Effector CD8-positive, alpha-beta T cell (primary cell): ENCODE data around the gene HOXD8.

Source experiments
- DNase-seq: peaks from one replicate; lab custom pipeline; 2025; lab: John Stamatoyannopoulos, UW

HOXD8 gene

DNA sequence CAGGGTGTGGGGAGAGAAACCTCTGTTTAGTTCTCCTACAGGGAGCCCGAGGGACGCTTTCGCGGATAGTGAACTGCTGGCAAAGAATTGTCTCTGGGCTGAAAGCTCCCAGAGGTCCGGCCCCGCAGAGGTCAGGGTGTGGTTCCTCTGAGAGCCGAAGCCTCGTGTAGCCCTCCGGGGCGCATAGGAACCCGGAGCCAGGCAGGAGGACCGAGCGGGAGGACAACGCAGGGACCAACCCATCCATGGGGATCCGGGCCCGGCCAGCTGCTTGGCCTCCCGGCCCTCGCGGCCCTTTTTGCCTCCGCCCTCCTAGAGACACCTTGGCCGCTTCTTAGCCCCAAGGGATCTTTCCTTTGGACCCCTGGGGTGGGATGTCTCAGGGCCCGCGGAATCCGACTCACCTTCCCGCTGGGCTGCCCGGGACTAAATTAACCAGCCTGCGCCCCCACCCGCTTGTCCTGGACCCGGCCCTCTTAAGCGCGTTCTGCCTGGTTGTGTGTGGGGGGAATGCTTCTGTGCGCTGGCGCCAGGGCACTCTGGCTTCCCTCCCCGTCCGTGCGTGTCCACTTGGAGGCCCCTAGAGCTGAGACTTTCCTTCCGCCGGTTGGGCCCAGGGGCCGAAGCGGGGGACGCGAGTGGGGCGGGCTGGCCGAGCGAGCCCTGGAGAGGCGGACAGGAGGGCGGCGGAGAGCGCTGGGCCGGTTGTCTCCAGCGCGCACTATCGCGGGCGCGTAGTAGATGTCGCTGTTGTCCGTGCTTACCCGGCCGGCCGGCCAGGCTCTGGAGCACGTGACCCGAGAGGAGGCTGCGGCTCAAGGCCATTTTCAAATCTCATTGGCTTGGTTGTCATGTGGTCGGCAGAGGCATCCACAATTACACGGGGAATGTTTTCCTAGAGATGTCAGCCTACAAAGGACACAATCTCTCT is 13.4 kb upstream of the HOXD8 start, which contains the start of gene HOXD10:
TSS of gene HOXD10 (plus strand) at position 896 of the 931 bp plus-strand sequence. CDS start 56 bp downstream, outside the sequence.
- no peak for DNase-seq

DNA sequence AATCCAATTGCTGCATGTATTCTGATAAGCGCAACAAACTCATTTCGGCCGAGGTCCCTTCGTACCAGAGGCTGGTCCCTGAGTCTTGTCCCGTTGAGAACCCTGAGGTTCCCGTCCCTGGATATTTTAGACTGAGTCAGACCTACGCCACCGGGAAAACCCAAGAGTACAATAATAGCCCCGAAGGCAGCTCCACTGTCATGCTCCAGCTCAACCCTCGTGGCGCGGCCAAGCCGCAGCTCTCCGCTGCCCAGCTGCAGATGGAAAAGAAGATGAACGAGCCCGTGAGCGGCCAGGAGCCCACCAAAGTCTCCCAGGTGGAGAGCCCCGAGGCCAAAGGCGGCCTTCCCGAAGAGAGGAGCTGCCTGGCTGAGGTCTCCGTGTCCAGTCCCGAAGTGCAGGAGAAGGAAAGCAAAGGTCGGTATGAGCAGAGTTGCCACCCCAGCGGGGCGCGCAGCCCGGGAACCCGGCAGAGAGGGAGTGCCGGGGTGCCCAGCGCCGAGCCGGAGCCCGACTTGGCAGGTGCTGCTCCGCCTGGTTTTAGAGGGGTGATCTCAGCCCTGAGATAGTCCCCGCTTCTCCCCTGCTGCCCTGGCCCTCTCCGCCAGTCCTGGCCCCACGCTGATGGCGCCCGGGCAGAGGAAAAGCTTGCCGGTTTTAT is 12.2 kb upstream of the HOXD8 start:
- DNase-seq: no peak

DNA sequence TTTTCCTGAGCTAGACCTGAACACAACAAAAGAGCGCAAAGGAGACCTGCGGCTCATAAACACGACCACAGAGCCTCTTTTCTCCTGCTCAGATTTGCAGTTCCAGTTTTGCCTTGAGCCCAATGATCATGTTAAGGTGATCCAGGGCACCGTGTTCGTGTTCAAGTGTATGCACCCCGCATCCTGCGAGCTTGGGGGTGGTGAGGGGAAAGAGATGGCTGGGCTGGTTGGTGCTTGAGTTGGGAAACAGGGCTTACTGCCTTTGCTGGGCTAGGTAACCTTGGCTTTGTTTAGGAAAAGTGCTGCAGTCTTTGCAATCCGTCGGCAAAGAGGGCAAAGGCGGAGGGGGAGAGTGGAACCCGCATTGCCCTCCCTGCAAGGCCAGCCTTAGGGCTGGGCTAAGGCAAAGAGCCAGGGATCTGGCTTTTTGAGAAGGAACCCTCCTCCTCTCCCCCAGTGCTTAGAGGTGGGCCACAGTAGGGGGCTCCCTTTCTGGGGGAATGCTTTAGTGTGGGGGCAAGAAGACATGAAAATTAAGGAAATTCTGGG is 11.6 kb upstream of the HOXD8 start:
- DNase-seq: no peak

DNA sequence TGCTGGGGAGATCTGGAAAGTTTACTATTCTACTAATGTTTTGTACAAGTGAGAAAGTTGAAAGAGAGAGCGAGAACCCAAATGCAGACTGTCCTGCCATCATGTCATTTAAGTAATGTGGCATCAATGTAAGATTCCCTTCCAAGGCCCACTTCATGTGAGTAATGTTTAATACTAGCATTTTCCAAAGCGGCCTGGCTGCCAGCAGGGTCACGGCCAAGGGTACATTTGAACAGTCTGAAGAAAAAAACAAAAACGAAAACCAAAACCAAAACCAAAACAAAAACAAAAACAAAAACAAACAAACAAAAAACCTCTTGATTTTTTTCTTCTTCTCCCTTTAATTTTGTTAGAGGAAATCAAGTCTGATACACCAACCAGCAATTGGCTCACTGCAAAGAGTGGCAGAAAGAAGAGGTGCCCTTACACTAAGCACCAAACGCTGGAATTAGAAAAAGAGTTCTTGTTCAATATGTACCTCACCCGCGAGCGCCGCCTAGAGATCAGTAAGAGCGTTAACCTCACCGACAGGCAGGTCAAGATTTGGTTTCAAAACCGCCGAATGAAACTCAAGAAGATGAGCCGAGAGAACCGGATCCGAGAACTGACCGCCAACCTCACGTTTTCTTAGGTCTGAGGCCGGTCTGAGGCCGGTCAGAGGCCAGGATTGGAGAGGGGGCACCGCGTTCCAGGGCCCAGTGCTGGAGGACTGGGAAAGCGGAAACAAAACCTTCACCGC is 10.7 kb upstream of the HOXD8 start:
- no peak for DNase-seq

DNA sequence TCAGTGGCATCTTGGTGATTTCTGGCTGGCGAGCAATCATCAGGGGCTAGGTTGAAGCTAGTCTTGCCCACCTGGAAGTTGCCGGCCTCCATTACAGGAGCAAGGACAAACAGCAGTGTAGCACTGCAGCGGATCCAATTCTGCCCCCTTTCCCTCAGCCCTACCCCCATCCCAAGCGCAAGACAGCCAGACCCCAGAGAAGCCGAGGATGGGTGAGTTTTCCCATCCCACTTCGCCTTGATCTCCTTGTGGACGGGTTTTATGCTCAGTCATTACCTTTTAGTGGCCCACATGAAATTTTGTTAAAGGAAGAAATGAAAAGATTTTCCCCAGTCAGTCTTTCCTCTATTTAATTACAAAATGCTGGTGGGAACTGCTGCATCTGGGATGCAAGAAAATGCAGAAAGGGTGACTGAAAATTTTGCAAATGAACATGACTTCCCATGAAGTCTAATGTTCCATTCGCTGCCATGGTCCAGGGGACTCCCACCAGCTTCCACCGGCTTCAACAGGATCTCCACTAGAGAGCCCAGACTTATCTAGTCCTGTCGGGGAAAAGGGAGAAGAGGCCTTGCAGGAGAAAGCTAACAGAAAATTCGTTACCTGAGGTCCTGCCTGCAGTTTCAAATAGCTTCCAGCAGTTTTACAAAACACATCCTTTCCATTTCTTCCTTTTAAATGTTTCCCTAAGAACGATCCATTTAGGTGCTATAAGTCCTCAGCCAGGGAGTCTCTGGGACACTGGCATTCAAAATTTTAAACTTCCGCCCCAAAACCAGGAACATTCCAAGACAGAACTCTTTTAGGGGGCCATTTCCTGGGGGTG is 8.9 kb upstream of the HOXD8 start:
- DNase-seq: no peak

DNA sequence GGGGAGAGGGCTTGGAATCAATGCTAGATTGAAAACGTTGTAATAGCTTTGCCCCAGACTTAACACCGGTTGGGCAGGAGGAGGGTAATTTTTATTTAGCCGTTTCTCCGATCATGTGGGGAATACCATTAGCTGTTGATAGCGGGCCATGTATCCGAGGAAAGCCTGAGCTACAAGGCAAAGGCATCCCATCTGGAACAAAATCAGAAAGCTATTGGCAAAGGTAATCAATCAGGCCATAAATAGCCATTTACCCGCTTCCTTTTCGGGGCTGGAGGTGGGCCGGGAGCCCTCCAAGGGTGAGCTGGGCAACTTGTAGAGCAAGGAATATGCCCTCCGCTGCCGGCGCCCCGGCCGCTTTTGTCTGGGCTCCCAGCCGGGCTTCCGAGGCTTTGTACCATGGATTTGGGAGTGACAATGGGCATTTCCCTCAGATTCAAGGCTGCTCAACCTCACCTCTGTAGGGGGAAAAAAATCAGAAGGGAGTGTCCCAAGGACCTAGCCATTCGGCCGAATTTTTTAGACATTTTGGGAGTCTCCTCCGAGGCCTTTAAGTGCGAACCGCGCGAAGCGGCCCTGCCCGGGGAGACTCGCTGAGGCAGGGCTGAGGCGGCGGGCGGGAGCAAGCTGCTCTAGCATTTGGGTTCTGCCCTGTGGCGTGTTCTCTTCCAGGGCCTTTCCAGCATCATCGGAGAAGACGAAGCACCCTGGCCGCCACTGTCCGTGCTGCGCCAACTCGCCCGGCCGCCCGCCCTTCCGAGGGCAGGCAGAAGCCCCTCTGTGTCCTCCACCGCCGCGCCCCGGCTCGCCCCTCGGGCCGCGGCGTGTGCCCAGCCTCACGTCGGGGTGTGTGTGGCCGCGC is 8.1 kb upstream of the HOXD8 start:
- no peak for DNase-seq

DNA sequence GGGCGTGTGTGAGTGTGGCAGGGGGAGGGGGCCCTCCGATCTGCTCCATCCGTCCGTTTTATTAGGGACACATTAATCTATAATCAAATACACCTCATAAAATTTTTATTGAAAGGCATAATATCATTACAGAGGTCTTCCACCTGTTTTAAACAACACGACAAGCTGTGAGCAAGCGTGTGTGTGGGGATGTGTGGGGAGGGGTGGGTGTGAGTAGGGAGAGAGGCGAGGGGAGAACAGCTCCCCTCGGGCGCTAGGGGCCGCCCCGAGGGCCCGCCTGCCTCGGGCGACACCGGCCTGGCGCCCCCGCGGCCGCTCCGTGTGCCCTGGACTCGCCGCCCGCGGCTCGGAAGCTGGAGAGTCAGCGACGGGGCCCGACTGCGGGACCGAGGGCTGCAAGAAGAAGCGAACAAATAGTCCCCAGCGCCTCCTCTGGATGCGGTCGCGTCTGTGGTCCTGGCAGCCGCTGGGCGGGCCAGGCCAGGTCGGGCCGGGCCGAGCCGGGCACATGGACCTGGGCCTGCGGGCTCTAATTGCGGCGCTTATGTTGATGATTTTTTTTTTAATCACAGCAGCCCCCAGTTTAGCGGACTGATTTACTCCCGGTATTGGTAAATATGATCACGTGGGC is 7.3 kb upstream of the HOXD8 start:
- DNase-seq: peak; percentile 21

DNA sequence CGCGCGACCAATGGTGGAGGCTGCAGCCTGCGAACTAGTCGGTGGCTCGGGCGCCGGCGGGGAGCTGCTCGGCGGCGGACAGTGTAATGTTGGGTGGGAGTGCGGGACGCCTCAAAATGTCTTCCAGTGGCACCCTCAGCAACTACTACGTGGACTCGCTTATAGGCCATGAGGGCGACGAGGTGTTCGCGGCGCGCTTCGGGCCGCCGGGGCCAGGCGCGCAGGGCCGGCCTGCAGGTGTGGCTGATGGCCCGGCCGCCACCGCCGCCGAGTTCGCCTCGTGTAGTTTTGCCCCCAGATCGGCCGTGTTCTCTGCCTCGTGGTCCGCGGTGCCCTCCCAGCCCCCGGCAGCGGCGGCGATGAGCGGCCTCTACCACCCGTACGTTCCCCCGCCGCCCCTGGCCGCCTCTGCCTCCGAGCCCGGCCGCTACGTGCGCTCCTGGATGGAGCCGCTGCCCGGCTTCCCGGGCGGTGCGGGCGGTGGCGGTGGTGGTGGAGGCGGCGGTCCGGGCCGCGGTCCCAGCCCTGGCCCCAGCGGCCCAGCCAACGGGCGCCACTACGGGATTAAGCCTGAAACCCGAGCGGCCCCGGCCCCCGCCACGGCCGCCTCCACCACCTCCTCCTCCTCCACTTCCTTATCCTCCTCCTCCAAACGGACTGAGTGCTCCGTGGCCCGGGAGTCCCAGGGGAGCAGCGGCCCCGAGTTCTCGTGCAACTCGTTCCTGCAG is 6.7 kb upstream of the HOXD8 start, which contains the start of gene HOXD9:
TSS of gene HOXD9 (plus strand) at position 37 of the 728 bp plus-strand sequence. CDS start at position 87, 50 bp downstream.
- DNase-seq: no peak

DNA sequence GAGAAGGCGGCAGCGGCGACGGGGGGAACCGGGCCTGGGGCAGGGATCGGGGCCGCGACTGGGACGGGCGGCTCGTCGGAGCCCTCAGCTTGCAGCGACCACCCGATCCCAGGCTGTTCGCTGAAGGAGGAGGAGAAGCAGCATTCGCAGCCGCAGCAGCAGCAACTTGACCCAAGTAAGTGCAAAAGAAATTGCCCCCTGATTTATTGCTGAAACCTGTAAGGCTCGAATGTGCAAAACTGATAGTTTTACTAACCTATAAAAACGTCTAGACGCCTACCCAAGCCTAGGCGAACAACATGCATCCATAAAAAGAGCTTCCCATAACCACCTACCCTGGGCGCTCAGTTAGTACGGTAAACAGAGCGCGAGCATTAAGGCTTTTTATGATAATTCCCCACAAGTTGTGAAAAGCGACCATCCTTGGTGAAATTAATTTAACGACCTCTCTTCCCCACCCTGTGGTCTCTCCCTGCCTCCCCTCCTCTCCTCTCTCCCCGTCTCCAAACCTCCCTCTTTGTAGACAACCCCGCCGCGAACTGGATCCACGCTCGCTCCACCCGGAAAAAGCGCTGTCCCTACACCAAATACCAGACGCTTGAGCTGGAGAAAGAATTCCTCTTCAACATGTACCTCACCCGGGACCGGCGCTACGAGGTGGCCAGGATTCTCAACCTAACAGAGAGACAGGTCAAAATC is 5.9 kb upstream of the HOXD8 start:
- no peak for DNase-seq

DNA sequence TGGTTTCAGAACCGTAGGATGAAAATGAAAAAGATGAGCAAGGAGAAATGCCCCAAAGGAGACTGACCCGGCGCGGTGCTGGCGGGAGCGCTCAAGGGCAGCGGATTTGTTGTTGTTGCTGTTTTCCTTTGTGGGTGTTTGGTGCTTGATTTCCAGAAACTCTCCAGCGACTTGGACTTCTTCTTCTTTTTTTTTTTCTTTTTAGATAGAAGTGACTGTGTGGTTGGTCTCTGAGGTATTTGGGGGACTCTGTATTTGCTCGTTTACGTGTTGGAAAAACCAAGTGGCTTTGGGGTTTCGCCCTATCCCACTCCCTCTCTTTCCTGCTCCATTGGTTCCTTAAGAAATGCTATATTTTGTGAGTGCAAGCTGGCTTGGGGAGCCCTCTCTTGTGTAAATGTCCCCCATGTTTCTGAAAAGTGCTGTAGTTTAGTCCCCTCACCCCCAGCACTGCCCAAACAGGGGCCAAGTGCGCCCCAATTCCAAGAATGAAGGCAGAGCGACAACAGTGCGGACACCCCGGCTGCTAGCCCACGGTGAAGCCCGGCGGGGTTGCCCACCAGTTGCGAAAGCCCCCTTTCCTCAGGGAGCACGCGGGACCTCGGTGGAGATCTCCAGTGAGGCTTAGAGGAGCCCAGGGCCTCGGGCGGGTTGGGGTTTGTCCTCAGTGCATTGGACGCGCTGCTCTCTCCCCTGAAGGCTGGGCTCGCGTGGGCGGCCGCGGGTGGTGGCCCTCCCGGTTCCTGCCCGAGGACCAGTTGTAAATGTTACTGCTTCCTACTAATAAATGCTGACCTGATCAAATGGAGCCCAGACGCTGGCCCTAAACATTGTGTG is 5.2 kb upstream of the HOXD8 start:
- DNase-seq: no peak

DNA sequence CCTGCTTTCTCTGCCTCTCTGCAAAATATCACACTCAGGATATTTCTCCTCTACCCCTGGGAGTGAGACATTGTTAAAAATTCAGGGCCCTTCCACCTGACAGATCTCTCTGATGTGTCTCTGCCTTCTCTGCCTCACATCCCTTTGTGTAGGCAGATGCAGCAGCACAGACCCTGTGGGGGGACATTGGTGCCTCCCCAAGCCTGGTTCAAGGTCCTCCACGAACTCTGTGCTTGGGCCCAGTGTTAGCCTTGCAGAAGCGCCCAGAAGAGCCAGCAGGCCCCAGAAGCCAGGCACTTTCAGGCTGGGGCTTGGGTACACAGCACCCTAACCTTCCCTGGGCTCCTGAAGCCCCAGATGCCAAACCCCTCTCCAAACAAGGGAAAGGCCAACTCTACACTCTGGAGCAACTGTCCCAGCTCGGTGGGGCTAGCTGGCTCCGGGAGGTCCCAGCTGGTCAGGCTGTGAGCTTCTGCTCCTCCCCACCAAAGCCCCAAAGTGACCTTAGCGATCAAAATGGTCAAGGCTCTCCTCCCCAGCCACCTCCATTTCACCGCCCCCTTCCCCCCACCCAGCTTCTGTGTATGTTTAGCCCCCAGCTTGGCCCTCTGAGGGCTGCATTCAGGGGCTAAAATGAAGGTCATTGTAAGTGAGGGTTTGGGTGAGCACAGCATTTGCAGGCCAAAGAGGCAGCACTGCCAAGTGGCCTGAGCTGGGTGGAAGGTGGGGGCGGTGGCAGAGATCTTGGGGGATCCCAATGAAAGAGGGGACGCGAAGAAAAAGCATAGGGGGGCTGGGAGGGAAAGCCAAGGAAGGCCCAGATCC is 4.3 kb upstream of the HOXD8 start:
- DNase-seq: no peak

DNA sequence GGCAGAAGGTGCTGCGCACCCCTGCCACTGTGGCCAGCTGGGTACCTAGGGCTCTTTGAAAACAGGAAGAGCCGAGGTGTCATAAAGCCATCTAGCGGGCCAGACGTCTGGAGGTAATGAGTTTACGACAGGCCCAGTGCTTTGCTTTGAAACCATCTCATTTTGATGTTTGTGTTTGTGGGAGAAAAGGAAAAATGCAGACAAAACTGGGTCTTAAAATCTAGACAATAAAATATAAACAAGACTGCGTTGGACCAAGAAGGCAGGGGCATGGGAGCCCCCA is 3.8 kb upstream of the HOXD8 start:
- DNase-seq: no peak

DNA sequence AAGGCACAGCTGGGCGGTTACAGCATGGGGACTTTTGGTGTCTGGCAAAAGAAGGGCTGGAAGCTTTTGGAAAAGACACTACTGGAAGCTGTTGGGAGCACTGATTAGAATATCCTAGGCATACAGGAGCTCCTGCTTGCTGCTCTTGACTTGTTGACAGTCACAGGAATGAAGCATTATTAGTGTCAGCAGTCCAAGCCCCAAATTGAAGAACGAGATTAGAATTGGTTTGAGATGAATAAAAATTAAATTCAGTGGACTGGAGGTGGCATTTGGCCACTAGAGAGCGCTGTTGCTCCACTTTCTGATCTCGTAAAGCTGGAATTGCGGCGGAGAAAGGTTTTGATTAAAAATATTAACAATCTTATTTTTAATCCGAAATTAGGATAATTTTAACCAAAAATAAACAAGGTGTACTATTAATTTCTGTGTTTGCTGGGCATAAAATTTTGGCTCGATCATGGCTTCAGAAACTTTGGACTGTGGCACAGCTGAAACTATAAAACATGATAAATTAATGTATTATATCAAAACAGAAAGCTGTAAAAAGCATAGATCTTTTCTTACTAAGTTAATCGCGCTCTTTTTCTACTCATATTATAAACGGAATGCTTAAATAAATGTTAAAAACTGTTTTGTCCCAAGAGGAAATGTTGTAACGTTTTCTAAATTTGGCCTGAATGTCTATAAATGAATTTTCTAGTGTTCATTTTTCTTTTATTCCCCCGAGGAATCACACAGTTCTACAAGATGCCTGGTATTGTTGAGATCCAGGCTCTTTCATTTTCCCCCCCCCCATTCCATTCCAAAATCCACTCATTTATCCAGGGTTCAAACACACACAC is 2.4 kb upstream of the HOXD8 start:
- peak; percentile 56 for DNase-seq

DNA sequence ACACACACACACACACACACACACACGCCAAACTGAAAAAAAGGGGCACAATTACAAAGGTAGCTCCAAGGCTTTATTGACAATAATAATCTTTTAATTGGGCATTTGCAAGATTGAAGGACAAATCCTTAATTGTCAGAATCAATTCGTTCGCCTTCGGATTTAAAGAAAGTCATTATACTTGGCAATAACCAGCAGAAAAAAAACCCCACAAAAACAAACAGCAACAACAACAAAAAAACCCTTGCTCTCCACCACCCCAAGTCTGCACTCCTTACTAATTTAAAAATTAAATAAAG is 1.8 kb upstream of the HOXD8 start:
- DNase-seq: no peak

DNA sequence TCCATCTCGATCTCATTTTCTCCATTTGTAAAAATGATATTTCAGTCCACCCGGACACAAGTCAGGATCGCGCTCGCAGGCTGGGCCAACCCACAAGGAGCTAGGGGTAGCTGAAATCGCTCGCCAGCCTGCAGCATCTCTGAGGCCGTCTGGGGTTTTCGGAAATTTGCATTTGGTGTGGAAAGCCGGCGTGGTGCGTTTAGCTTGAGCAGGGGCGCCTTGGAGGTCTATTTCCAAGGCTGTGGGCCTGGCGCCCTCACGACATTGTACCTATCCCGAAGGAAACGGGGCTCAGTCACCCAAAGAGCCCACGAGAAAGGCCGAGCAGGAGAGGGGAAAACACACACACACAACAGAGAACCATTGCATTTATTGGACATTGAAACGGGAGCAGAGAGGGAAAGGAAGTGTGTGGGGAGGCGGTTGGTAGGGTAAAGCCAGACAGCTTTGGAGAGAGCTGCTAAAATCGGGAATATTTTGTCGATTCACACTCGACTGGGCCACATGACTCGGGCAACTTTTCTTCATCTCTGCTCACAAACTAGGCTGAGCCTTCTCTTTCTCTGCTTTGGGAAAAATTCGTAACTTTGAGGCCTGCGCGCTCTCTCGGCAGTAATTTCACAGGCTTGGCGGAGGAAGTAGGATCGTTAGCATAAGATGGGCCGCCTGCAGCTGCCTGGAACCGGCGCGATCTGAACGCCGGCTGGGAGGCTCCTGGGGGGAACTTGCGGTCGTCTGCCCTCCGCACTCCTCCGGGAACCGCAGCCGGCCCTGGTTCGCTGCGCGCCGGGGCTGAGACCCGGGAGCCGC is 1.1 kb upstream of the HOXD8 start:
- no peak for DNase-seq
